ENCODE results near the gene RC3H1. TPM values are rescaled to one million over a fixed set of nuclear protein-coding genes. Genes with fewer than 3 reads are reported as not detected.

Gene RC3H1, protein sequence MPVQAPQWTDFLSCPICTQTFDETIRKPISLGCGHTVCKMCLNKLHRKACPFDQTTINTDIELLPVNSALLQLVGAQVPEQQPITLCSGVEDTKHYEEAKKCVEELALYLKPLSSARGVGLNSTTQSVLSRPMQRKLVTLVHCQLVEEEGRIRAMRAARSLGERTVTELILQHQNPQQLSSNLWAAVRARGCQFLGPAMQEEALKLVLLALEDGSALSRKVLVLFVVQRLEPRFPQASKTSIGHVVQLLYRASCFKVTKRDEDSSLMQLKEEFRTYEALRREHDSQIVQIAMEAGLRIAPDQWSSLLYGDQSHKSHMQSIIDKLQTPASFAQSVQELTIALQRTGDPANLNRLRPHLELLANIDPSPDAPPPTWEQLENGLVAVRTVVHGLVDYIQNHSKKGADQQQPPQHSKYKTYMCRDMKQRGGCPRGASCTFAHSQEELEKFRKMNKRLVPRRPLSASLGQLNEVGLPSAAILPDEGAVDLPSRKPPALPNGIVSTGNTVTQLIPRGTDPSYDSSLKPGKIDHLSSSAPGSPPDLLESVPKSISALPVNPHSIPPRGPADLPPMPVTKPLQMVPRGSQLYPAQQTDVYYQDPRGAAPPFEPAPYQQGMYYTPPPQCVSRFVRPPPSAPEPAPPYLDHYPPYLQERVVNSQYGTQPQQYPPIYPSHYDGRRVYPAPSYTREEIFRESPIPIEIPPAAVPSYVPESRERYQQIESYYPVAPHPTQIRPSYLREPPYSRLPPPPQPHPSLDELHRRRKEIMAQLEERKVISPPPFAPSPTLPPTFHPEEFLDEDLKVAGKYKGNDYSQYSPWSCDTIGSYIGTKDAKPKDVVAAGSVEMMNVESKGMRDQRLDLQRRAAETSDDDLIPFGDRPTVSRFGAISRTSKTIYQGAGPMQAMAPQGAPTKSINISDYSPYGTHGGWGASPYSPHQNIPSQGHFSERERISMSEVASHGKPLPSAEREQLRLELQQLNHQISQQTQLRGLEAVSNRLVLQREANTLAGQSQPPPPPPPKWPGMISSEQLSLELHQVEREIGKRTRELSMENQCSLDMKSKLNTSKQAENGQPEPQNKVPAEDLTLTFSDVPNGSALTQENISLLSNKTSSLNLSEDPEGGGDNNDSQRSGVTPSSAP
- 25.7 and 26.9 TPM in 2 replicates for total RNA-seq (2022)
- Bru-seq, nascent RNA = percentile 92 among the genes with signal in this experiment
- percentile 89 among the genes with signal in this experiment for BruChase-seq, experiment 1, labeled RNA remaining after a 6-hour chase
- percentile 94 among the genes with signal in this experiment for BruChase-seq, experiment 2, labeled RNA remaining after a 2-hour chase
- long read RNA-seq, full-length matches to known transcripts = 4 of 30 reads
- long read RNA-seq, partial matches to known transcripts = 1 of 30 reads
- long read RNA-seq, other reads (novel, unspliced or antisense) = 25 of 30 reads

DNA sequence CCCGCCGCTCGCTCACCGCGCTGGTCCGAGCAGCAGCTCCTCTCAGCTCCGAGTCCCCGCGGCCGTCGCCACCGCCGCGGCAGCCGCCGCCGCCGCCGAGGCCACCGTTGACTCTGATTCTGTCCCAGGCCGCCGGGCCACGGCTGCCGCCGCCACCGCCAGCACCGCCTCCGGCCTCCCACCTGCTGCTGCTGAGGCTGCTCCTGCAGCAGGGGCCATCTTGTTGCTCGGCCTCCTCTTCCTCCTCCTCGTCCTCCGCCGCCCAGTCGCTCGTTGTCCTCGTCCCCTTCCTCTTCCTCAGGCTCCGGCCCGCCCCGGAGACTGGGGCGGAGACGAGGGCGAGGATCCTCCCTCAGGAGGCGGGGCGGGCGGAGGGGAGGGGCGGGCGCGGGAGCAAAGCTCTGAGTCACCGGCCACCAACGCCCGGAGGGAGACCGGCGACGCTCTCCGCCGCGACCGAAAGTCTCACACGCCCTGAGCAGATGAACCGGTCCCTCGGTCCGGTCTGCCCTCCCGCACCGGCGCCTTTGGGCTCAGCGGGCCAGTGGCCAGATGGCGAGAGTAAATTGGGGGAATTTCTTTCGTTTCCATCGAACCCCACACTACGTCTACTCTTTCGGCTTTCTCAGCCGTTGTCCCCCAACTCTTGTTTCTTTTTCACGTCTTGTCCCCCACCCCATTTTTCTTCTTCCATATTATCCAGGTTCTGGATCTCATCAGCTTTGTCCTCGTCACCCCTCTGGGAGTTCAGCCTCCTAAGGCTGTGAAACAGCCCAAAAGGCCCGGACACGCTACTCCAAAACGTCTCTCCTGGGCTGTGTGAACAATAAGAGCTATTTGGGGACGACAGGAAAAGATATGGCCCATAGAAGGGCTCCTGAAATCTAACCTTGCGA, at the start of gene RC3H1:
Gene RC3H1 (minus strand): TSS at position 278 of the 896 bp plus-strand sequence. CDS start 29,372 bp downstream, outside the sequence.
- ChIA-PET POLR2A (interaction anchor here (0.7 to 3.7 kb wide), 26 partner anchors 11 to 1279 kb away, joined by 3 to 37 read pairs (median 4); partner anchors contain the start of genes GAS5, RABGAP1L and ZBTB37), CTCF (interaction anchor here (0.6 to 1.1 kb wide), 8 partner anchors 11 to 240 kb away, joined by 3 to 5 read pairs (median 3); no protein-coding TSS in a partner anchor)
- no peaks in the 10 kb centered on the region for H3K9me3 Mint-ChIP-seq (ENCODE audit: unreplicated experiment)
- H3K4me3 Mint-ChIP-seq (ENCODE audit: unreplicated experiment) = peak within 1 kb of the TSS; percentile 82
- peak within 1 kb of the TSS; percentile 95 for H3K27ac Mint-ChIP-seq (ENCODE audit: low read depth, unreplicated experiment)
- no peaks in the 10 kb centered on the region for H3K27me3 Mint-ChIP-seq (ENCODE audit: insufficient read depth, unreplicated experiment)
- TF ChIP-seq CTCF (IDR thresholded peaks at IDR 0.05; ENCODE audit: unreplicated experiment) = no peak
- H3K4me1 Mint-ChIP-seq (ENCODE audit: insufficient read depth, unreplicated experiment) = peaks cover 38% of the 10 kb centered on the region
- TSS peak; percentile 95 for BruUV-seq (replicated peaks)
- intact Hi-C loops (cut with micrococcal nuclease) = loop anchor here (2.0 to 5.0 kb wide), 3 partner anchors 52 to 195 kb away; no protein-coding TSS in a partner anchor
- peaks cover 16% of the 10 kb centered on the region for H3K36me3 Mint-ChIP-seq (ENCODE audit: insufficient read depth, unreplicated experiment)
- DNase-seq (ENCODE audit: unreplicated experiment) = peak; percentile 95

DNA sequence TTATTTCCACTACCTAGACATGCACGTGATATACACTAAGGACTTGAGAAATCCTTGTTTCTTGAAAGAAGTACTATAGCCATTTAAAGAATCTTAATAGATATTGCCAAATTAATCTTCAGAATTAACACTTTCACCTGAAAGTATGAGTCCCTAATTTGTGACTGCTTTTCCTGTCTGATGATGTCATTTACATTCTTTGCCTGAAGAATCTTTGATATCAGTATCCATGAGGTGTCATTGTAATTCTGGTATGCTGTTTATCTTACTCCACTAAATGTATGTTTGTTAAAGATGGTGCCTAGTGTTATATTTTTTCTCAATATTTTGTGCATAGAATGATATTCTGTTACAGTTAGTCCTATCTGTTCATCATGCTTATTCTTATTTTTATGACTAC, 48.5 kb upstream of the RC3H1 start:
- no TSS peak for BruUV-seq (replicated peaks)
- H3K4me1 Mint-ChIP-seq (ENCODE audit: insufficient read depth, unreplicated experiment) = peaks cover 6% of the 10 kb centered on the region
- no peak for TF ChIP-seq CTCF (IDR thresholded peaks at IDR 0.05; ENCODE audit: unreplicated experiment)
- no peak for DNase-seq (ENCODE audit: unreplicated experiment)
- no peaks in the 10 kb centered on the region for H3K36me3 Mint-ChIP-seq (ENCODE audit: insufficient read depth, unreplicated experiment)
- H3K27me3 Mint-ChIP-seq (ENCODE audit: insufficient read depth, unreplicated experiment) = peaks cover 16% of the 10 kb centered on the region
- ChIA-PET CTCF (no interaction called here), POLR2A (no interaction called here)
- no peak overlapping the region for H3K27ac Mint-ChIP-seq (ENCODE audit: low read depth, unreplicated experiment)
- H3K9me3 Mint-ChIP-seq (ENCODE audit: unreplicated experiment) = no peaks in the 10 kb centered on the region
- H3K4me3 Mint-ChIP-seq (ENCODE audit: unreplicated experiment) = no peak overlapping the region
- intact Hi-C loops (cut with micrococcal nuclease) = loop anchor here (5.0 to 10.0 kb wide), 2 partner anchors 123 to 806 kb away; no protein-coding TSS in a partner anchor

DNA sequence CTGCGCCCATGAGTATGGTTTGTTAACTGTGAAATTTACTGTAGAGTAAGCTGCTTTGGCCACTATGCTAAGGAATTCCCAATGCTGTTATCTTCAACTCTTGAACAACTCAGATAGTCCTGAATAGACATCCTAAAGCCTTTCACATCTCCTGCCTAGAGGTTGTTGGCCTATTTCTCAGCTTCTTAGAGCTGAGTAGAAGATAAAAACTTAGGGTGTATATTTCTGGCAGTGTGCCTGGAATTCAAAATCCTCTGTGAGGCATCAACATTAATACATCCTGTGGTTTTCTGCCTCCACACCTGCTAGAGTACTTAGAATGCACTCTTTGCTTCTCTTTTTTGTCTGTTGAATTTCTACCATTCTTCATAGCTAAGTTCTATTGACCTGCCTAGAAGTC, 45.8 kb upstream of the RC3H1 start:
- H3K9me3 Mint-ChIP-seq (ENCODE audit: unreplicated experiment) = no peaks in the 10 kb centered on the region
- peaks cover 6% of the 10 kb centered on the region for H3K4me1 Mint-ChIP-seq (ENCODE audit: insufficient read depth, unreplicated experiment)
- no peak for TF ChIP-seq CTCF (IDR thresholded peaks at IDR 0.05; ENCODE audit: unreplicated experiment)
- H3K27me3 Mint-ChIP-seq (ENCODE audit: insufficient read depth, unreplicated experiment) = peaks cover 10% of the 10 kb centered on the region
- intact Hi-C loops (cut with micrococcal nuclease) = no loop called here
- H3K36me3 Mint-ChIP-seq (ENCODE audit: insufficient read depth, unreplicated experiment) = no peaks in the 10 kb centered on the region
- H3K4me3 Mint-ChIP-seq (ENCODE audit: unreplicated experiment) = no peak overlapping the region
- POLR2A ChIA-PET = interaction anchor here (0.7 to 1.5 kb wide), 6 partner anchors 9 to 200 kb away, joined by 3 to 5 read pairs (median 4); partner anchors contain the start of genes GAS5 and ZBTB37
- BruUV-seq (replicated peaks) = no TSS peak
- peak; percentile 54 for DNase-seq (ENCODE audit: unreplicated experiment)
- CTCF ChIA-PET = interaction anchor here (0.7 to 1.4 kb wide), 5 partner anchors 9 to 648 kb away, joined by 3 to 4 read pairs (median 3); no protein-coding TSS in a partner anchor
- H3K27ac Mint-ChIP-seq (ENCODE audit: low read depth, unreplicated experiment) = no peak overlapping the region
